GM19455 (cell line): ENCODE measurements around the gene GRIK2.

Experiments
- ATAC-seq: cut with Tn5 transposase; IDR thresholded peaks from one replicate; pipeline ENCODE4 v1.9.1; 2021; ENCODE audit not compliant: unreplicated experiment

The GRIK2 gene

DNA sequence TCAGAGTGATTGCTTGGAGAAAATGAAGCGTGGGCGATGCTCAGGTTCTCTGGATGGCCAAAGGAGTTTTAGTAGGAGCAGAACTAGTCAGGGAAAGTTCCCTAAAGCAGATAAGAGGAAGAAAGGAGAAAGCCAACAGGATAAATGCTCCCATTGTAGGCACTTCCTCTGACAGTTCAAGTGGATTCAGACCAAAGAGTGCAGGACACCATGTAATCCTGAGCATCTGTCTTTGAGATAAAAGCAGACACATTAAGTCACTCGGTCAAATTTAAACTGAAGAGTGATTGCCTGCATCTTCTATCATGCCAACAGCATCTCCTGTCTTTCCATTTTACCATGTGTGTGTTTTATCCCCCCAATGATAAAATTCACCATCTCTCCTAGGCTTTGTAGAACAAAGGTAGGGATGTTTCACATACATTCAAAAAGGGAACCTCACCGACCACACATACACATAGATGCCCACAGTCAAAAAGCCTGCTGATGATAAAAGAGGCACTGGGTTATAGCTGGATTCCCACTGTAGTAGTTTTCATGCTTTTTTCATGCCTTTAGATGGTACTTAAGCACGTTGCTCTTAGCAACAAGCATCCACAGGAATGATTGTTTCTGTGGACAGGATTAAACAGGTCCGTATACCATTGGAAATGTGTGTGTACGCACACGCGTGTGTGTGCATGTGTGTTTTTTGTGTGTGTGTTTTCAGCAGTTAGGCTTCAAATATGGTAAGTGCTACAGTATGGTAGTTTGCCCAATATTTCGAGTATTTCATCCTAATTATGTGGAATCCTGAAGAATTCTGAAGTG is 7.0 kb downstream of the GRIK2 start:
- ATAC-seq = no peak

GRCh38 chr6:101401171-101401570 is 7.7 kb downstream of the GRIK2 start:
- no peak for ATAC-seq

GRCh38 chr6:101401792-101402621 is 8.5 kb downstream of the GRIK2 start:
- no peak for ATAC-seq

DNA sequence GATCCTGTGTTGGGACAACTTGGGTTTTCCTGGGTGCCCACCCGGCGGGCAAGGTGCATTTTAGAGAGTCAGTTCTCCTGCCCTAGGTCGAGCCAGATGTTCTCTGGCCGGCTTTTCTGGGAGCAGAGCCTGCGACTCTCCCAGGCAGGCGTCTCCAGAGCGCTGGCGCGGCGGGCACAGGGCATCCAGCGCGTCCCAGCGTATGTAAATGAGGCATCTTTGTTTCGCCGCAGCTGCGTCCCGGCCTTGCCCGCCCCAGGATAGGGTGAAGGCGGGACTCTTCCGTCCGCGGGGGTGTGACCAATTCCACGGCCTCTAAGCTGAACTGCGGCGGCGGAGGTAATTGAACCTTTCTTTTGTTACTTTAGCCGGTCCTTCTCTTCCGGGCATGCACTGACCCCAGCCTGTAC is 9.1 kb downstream of the GRIK2 start:
- ATAC-seq = no peak

DNA sequence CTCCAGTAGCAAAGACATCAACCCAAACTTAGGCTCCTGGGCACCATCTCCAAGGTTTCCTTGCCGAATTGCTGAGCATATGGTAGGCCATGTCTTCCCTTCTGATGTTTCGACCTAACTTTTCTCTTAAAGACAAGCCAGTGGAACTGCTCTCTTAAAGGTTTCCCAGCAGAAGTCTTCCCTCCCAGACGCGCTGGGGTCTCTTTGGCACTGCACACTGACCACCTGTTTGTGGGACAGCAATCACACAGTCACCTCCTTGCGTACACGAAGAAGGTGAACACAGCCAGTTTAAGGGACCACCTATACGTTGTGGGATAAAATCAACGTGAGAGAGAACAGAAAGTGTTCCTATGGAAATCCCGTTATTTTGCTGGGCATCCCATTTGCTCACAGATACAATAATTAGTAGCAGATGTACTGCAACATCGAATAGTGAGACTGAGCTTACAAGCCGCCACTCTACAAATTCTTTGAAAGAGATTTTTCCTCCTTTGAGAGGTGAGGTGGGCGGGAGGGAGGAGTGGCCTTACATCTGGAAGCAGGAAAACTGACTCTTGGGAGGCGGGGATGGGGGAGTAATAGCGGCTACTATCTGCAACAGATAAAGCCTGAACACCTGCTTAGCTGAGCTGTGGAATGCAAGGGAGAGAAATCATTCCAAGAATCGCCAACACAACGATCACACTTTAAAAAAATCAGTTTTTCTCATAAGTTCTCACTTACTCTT is 9.9 kb downstream of the GRIK2 start:
- no peak for ATAC-seq

- no peak for ATAC-seq
These were observed 11.3 kb downstream of the GRIK2 start for GRCh38 chr6:101404775-101405174.

DNA sequence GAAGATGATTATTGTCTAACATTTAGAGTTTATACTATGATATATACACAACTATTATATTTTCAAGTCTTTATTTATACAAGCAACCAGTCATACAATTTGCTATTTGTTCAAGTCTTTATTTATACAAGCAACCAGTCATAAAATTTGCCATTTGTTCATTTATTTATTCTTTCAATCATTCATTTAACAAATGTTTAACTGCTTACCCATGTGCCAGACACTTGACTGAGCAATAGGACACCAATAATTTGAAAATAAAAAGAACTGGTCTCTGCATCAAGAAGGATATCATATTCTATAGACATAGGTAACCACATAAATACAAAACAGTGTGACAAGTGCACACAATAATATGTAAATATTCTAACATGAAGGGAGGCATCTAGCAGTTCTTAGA is 20.3 kb downstream of the GRIK2 start:
- no peak for ATAC-seq

- ATAC-seq = no peak
These were observed 24.4 kb downstream of the GRIK2 start for GRCh38 chr6:101417900-101418299.

GRCh38 chr6:101422251-101422650 is 28.7 kb downstream of the GRIK2 start:
- no peak for ATAC-seq

- ATAC-seq = no peak
These were observed 29.3 kb downstream of the GRIK2 start for GRCh38 chr6:101422811-101423210.

GRCh38 chr6:101429270-101429669 is 35.8 kb downstream of the GRIK2 start:
- no peak for ATAC-seq

DNA sequence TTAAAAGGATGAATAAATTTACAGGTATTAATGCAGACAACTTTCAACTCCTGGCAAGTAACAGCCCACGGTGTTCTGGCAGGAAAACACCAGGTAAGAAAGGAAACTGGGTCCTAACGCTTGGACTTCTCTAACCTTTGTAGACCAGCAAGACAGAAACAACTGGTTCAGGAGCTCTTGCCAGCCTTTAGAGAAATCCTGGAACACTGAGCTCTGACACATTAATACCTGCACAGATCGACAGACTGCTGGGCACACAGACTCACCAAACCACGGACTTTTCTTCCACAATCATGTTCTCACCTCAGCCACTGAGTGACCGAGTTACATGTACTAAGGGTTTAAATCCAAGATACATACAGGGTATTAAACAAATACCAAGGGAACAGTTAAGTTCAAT is 36.3 kb downstream of the GRIK2 start:
- ATAC-seq = no peak

DNA sequence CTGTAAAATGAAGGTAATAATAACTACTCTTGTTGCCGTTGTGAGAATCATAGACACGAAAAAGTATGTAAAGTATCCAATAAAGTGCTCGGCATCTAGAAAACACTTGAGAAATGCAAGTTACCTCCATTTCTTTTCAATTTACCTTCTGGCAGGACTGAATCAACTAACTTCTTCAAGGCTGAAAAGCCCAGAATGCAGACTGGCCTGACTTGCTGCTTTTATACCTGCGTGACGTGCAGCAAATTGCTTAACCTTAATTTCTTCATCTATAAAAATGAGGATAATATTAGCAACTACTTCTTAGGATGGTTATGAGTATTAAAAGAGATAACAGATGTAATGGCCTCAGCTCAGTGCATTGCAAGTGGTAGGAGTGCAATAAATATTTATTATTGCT is 39.6 kb downstream of the GRIK2 start:
- ATAC-seq = no peak

DNA sequence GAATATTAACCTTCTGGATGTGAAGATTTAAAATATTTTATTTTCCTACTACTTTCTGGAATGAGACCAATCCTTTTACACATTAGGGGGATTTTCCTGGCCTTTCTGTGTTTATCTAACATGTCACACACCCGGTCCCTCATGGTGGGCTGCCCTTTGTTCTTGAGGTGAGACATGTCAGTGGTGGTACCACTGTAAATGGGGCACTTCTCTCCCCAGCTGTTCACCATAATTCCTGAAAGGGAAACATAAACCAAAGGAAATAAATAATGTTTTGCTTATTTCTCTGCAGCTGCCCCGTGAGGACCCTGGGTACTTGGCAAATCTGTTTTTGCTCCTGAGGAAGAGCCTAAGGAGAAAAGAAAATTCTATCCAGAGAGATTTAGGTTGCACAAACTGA is 41.1 kb downstream of the GRIK2 start:
- no peak for ATAC-seq

- ATAC-seq = no peak
These were observed 41.5 kb downstream of the GRIK2 start for GRCh38 chr6:101435038-101435437.

GRCh38 chr6:101439790-101440189 is 46.3 kb downstream of the GRIK2 start:
- no peak for ATAC-seq

GRCh38 chr6:101443315-101443714 is 49.8 kb downstream of the GRIK2 start:
- ATAC-seq = no peak

DNA sequence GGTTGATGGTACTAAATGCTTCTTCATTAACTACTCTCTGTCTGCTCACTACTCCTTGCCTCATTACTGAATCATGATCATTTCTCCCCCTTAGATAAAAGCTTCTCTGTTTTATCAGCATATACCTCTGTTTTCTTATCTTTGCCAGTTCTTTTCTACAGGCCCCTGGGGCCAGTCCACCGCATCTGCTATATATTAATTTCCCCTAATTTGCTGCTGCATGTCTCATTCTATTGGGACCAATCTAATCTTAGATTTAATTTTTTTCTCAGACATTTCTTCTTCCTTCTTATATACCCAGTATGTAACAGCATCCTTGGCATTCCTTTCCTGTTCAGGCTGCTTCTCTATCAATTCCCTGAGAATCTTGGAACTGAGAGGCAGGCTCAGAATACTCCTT is 51.2 kb downstream of the GRIK2 start:
- no peak for ATAC-seq

GRCh38 chr6:101445527-101445926 is 52.0 kb downstream of the GRIK2 start:
- no peak for ATAC-seq

GRCh38 chr6:101450901-101451300 is 57.4 kb downstream of the GRIK2 start:
- no peak for ATAC-seq

- no peak for ATAC-seq
These were observed 58.5 kb downstream of the GRIK2 start for GRCh38 chr6:101451981-101452380.

DNA sequence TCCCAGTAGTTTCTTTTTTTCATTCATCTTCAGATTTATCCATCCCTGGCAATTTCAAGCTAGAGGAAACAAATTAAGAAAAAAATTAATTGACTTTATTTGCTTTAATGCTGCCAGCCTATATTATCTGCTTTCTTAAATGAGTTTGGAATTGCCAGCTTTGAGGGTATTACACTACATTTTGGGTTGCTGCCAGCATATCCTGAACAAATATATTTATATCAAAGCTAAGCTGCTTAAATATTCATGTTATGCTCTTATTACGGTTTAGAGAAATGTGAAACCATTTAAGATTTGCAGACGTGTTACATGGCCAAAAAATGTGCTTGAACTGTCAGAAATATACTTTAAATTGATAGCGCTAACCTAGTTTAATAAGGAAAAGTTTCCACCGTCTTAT is 59.7 kb downstream of the GRIK2 start:
- no peak for ATAC-seq
